Measurements from ENCODE around the gene NLRP1.

The NLRP1 gene

GRCh38 chr17:5553479-5553878 lies 30.8 kb downstream of the NLRP1 start:
- DNase-seq, result no peak

DNA sequence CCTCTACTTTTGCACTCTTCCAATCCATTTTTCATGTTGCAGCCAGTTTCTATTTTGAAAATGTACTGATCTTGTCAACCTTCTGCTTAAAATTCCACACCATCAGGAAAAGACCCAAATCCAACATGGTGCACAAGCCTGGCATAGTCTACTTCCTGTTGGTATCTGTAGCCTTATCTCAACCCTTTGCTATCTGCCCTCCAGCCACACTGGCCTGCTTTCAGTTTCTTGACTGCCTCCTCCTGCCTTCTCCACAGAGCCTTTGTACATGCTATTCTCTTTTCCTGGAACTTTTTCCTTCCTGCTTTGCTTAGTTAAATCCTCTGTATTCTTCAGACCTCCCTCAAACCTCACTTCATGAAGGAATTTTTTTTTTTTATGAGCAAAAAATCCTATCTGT lies 31.5 kb downstream of the NLRP1 start:
- no peak for DNase-seq

- DNase-seq, result no peak
These were observed 39.0 kb downstream of the NLRP1 start for GRCh38 chr17:5545051-5545987.

DNA sequence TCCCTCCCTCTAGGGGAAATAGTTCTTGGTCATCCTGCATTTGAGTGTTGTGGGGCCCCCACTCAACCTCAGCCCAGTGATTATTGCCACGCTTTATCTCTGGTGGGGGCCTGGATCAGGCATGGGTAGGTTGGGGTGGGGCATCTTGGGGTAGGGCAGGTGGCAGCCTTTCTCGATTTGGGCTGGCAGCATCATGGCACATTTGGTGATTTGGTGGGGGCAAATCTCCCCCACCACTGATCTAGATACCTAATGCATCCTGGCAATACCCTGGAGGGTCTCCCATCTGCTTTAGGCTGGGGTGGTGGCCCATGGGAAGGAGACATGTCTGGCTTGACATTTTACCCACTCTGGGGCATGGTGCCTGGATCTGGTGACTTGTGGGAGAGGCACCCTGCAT lies 40.2 kb downstream of the NLRP1 start:
- DNase-seq, result no peak

GRCh38 chr17:5541610-5542202 lies 42.6 kb downstream of the NLRP1 start:
- DNase-seq, result no peak

DNA sequence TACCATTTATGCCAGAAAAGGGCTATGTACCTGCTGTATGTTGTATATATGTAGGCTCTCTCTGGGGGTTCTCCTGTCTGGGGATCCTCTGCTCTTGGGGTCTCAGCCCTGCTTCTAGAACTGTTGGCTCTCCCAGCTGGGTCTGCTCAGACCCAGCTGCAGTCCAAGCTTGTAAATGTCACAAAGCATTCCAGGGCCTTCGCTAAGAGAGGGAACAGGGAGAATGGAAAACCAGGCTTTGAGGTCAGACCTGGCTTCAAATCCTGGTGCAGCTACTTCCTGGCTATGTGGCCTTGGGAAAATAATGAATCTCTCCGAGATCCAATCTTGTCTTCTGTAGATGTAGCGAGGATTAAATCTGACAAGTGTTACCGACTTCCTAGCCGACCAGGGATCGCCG lies 44.0 kb downstream of the NLRP1 start:
- no peak for DNase-seq

DNA sequence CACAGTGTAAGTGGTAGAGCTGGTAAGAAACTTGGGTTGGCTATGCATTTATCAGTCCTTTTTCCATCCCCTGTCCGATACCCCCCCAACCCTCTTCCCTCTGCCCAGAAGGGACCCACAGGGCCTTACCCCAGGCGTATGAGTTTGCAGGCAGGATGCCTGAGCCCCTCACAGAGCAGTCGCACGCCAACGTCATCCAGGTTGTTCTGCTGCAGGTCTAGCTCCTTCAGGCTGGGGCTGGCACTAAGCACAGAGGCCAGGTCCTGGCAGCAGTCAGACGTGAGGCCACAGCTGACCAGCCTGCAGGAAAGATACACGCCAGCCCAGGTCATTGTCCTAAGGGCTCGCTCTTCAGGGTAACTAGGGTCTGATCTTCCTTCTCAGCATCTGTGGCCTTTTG lies 45.0 kb downstream of the NLRP1 start:
- no peak for DNase-seq

DNA sequence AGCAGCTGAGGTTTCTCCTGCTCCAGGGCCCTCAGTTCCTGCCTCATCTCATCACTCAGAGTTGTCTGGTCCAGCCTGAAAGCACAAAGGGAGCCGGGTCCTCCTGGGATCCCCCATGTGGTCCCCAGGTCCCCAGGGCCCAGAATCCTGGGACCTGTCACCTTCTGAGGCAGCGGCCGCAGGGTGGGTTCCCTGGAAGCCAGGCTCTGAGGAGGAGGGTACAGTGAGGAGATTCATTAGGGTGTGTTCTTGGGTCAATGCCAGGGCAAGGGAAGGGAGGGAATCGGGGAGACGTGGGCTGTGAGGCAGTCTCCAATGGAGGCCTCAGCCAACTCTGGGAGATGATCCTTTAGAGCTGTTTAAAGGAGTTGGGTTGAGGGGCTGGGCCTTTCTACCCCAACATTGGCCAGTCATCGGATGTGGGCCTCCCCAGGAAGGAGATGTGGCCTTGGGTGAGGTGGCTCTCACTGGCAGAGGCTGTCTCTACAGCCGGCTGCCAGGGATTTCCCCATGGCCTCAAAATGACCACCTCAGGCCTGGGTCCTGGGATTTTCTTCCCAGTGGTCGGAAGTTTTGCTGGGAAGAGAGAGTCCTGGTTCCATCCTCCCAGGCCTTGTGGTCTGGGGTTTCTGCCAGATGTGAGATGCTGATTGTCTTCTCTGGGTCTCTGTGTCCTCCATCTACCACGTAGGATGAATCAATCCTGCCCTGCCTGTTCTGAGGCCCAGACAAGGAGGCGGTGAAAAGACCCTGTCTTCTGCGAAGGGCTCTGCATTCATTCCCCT lies 47.3 kb downstream of the NLRP1 start:
- DNase-seq, result no peak

- DNase-seq, result no peak
These were observed 48.9 kb downstream of the NLRP1 start for GRCh38 chr17:5535436-5535835.

GRCh38 chr17:5533486-5534315 lies 50.6 kb downstream of the NLRP1 start:
- no peak for DNase-seq

- no peak for DNase-seq
These were observed 51.7 kb downstream of the NLRP1 start for GRCh38 chr17:5532581-5532980.

DNA sequence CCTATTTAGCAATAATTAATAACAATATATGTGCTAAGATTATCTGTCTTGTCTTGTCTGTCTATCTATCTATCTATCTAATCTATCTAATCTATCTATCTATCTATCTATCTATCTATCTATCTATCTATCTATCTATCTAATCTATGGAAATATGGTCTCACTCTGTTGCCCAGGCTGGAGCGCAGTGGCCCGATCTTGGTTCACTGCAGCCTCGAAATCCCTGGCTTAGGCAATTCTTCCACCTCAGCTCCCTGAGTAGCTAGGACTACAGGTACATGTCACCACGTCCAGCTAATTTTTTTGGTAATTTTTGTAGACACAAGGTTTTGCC lies 53.3 kb downstream of the NLRP1 start:
- no peak for DNase-seq

DNA sequence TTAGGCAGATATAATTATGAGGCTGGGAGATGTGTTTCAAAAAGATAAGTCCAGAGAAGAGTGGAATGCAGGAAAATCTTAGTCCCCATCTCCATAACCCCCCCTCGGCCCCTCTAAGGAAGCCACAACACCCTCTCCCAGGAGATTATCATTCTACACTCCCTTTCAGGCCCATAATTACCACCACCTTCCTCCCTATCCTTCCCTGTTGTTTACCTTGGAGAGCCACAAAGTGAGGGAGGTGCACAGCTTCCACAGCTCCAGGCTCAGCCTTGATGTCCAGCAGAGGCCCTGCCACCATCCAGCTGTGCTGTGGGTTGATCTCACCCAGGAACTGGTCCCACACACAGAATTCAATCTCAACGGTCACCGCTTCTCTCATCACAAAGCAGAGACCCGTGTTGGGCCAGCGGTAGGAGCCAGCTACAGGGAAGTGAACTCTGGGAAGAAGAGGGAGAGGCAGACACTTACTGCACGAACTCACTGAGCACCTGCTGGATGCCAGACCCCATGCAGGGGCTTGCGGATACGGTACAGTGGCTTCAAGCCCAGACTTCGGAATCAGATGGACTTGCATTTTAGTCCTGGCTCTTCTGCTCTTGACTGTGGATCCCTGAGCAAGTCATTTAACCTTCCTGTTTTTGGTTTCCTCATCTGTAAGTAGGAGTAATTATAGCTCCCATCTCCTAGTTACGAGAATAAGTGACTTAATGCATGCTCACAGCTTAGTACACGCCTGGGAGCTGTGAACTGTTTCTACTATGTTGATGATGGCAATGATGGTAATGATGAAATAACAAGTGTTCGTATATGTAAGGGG lies 53.8 kb downstream of the NLRP1 start:
- no peak for DNase-seq

DNA sequence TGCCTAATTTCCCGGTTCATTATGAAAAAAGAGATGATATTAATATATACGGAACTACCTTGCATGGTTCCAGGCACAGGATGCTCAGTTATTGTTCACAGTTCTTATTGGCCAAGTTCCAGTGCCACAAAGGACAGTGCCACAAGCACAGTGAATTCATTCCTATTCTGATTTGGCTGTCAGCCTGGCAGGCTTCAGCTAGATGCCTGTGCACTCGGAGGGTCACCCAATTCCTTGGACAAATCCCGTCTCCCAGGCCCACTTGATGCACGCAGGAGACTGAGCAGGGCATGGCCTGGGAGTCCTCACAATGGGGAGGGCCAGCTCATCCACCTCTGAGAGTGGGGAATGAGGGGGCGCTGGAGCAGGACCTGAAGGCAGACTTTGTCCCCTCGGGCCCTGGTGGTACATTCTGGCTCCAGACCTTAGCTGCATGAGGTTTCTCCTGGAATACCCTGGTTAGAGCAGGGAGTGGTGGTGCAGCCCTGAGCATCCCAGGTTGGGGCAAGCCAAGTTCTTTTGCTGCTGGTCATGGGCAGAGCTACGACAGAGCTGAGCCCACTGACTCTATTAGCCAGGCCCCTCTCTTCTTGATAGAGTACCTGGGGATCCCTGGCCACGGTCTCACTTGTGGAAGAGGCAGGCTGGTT lies 56.6 kb downstream of the NLRP1 start:
- no peak for DNase-seq

- DNase-seq, result peak in 1 of 5 donors; percentile 27
These were observed 57.3 kb downstream of the NLRP1 start for GRCh38 chr17:5526821-5527598.

- no peak for DNase-seq
These were observed 61.1 kb downstream of the NLRP1 start for GRCh38 chr17:5523249-5523648.

- DNase-seq, result no peak
These were observed 61.8 kb downstream of the NLRP1 start for GRCh38 chr17:5522476-5522875.

GRCh38 chr17:5516060-5516792 lies 68.1 kb downstream of the NLRP1 start:
- DNase-seq, result no peak

DNA sequence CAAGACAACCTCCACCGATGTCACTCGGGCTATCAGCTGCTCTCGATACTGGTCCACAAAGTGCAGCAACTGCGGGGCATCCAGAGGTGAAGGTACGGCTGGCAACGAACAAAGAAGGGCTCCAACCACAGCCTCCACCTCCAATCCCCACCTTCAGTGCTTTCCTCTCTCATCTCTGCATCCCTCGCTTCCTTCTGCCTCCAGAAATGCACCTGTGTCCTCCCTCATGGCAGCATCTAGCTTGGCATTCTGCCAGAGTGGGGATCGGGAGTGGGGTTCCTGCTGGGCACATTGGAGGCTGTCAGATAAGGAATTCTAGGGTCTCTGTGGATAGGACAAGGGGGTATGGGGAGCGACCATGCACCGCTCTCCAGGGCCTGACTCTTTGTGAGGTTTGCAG lies 69.3 kb downstream of the NLRP1 start:
- DNase-seq, result no peak

GRCh38 chr17:5513628-5514027 lies 70.7 kb downstream of the NLRP1 start:
- peak in 1 of 5 donors; percentile 45 for DNase-seq
